NCI-H1694 (cell line): ENCODE measurements around the gene TBC1D16.

Experiments
- DNase-seq: peaks from one replicate; lab custom pipeline; 2025; lab: John Stamatoyannopoulos, UW

TBC1D16 gene

DNA sequence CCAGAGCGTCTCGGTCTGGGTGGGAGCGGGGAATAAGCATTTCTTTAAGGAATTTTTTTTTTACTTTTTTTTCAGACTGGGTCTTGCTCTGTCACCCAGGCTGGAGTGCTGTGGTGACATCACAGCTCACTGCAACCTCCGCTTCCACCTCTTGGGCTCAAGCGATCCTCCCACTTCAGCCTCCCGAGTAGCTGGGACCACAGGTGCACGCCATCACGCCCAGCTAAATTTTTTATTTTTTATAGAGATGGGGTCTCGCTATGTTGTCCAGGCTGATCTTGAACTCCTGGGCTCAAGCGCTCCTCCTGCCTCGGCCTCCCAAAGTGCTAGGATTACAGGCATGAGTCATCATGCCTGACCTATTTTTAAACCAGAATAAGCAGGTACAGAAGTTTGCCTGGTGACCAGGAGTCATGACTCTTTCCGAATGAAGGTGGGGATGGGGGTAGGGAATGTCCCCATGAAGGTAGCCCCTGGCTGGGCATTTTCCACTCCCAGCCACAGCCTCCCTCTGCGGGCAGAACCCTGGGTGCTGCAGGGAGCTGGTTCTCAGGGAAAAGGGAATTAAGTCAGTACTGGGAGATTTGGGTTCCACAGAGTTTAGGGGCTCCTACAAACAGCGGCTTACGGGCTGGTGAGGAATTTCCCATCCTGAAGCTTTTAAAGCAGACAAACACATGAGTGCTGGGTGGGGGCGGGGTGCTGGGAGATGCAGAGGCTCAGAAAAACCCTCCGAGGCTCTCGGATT lies 48.3 kb downstream of the TBC1D16 start:
- DNase-seq: no peak

DNA sequence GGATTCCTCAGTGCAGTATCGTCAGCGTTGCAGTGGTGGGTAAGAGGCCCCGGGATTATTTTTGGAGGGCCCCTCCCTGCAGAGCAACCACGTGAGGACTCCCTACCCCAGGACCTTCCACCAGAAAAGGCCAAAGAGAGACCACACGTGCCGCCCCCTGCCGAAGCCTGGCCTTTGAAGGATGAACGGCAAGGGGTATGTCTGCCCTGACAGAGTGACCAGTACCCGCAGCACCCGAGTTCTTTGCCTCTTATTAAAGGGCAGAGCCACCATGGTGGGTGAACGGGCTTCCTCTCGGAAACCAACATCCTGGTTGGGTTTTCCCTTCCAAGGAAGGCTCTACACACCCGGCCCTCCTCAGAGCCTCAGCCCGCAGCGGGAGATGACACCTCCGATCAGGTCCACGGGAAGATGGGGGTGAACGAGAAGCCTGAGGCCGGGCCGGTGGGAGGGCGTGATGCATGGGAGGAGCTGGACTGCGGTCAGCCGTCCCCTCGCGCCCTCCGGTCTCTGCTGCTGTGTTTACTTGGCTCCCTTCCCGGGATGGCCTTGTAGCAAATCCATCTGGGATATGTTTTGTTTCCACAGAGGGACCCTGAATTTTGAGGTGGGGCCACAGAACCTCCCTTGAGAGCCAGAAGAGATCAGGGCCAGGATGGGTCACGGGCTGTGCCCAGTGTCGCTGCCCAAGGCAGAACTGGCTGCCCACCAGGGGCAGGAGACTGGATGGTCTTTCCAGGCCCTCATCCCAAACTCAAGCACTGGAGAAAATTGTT lies 49.1 kb downstream of the TBC1D16 start:
- DNase-seq: no peak

DNA sequence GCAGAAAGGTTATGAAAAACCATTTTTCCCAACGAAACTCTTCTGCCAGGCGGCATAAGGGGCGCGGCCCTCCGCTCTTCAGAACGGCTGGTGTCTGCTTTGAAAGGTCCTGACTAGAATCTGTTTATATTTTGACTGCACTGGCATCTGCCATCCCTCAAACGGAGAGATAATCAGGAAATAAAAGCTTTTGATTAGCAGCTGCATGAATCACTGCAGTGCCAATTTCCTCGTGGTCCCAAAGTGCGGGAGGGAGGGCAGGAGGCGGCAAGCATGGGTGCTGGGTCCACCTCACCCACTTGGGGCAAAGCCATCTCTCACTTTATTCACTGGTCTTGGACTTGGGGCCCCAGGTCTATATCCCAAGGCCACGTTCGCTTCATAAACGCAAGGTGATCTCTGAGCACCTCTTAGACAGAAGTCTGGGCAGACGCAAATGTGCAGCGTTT lies 49.7 kb downstream of the TBC1D16 start:
- peak; percentile 76 for DNase-seq

DNA sequence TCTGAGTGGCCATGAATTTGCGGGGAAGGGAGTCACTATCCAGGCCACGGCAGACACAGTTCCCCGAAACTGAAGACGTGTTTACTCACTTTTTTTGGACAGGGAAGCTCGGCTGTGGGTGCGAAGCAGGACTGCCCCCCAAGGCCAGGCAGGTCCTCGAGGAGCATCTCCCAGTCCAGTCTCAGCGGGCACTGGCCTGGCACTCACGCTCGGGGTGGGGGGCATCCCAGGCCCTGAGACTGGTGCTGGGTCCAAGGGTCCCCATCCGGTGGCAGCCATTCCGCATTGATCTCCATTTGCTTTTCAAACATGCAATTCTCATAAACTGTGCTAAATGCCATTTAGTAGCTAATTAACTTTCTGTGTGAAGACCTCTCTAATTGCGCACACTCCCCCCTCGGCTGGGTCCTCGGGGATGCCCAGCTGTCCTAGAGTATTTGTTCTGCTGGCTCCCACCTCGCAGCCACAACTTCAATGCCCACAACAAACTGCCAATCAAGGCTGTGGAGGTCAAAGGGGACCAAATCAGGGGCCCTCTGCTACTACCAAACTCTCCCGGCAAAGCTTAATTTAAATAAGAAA lies 50.2 kb downstream of the TBC1D16 start:
- no peak for DNase-seq

DNA sequence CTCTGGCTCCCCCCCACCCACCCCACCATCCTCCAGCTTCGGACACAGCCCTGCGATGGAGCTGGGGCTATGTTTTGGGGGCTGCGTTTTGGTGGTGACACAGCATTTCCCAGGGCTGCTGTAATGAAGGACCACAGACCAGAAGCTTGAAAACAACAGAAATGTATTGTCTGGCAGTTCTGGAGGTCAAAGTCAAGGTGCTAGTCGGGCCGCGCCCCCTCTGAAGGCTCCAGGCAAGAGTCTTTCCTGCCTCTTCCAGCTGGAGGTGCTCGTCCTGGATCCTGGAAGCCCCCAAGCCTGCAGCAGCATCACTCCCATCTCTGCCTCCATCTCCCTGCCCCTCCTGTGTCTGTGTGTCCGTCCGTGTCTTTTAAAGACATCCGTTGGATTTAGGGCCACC lies 50.8 kb downstream of the TBC1D16 start:
- no peak for DNase-seq

DNA sequence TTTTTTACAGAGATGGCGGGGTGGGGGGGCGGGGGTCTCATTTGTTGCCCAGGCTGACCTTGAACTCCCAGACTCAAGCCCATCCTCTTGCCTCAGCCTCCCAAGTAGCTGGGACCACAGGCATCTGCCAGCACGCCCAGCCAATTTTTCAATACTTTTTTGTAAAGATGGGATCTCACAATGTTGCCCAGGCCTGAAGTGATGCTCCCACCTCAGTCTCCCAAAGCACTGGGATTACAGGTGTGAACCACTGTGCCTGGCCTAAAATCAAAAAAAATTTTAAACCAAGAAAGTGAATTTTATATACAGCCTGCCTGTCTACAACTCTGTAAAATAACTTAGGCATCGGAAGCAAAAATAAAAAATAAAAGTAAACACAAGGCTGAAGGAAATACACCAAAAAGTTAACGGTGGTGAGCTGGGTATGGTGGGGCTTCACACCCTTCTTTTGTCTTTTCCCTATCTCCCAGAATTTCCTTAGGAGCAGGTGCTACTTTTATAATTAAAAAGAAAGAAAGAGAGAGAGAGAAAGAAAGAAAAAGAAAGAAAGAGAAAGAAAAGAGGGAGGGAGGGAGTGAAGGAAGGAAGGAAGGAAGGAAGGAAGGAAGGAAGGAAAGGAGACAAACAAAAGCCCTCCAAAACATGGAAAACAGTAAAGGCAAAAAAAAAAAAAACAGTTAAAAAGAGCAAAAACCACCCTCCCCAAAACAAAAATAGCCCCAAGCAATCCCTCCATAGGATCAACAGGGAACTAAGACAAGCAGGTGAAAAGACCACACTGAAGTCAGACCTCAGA lies 51.4 kb downstream of the TBC1D16 start:
- DNase-seq: no peak

DNA sequence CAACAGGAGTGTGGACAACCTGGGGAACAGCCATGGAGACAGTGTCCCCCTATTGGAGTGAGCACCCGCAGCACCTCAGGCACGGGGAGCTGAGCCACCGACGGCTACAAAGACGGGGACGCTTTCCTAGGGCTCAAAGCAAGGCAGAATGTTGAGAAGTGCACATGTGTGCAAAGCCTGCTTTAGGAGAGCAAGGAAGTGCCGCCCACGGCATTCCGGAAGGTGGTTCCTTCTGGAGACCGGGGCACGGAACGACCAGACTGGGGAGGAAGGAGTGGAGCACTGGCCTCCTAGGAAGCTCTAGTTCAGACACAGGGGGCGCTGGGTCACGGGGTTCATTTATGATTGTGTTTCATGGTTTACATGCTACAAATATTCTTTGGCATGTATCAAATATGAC lies 52.2 kb downstream of the TBC1D16 start:
- no peak for DNase-seq

DNA sequence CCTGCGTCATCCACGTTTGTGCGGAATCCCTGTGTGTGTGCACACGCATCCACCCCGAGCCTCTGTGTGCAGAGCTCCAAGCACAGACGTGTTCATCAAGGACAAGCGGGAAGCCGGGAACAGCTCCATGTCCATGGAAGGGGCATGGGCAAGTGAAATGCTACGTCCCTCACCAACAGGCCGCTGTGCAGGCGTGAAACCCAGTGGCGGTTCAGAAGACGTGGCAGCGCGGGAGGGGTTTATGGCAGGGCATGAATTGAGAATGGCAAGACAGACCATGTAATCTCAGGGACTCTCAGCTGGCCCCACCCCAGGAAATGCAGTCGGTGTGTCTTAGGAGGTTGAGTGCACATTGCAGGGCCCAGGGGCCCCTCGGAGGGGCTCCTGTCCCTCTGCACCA lies 52.7 kb downstream of the TBC1D16 start:
- no peak for DNase-seq

DNA sequence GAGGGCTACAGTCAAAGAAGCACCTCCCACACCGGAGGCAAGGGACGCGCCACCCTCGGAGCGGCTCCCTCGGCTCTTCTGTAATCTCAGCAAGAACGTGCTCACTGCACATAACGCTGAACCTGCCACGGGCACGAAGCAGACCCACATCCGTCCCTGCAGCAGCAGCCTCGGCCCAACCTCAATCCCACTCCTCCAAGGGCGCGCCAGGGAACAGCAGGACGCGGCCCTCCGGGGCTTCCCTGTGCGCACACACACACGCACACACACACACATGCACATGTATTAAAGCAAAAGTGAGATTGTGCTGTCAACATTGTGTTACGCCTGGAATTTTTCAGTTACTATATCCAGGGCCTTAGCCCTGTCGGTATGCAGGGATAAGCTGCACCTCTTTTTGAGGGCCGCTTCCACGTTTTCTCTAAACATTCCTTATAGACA lies 54.0 kb downstream of the TBC1D16 start:
- no peak for DNase-seq

DNA sequence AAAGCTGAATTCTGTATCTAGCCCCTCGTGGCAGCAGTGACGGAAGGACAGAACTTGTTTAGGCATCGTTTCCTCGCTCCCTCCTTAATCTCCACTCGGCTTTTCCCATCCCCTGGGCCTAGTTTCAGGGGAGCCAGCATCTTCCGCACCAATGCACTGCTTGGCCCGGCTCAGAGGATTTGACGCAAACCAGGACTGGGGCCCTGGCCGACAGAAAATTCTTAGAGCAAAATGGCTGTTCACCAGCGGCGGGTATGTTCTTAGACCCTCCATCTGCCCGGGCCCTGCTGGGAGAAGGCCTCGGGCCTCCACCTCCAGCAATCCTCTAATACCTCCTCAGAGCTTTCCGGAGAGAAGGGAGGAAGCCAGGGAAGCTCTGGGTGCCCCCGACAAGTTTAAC lies 54.6 kb downstream of the TBC1D16 start:
- DNase-seq: no peak

DNA sequence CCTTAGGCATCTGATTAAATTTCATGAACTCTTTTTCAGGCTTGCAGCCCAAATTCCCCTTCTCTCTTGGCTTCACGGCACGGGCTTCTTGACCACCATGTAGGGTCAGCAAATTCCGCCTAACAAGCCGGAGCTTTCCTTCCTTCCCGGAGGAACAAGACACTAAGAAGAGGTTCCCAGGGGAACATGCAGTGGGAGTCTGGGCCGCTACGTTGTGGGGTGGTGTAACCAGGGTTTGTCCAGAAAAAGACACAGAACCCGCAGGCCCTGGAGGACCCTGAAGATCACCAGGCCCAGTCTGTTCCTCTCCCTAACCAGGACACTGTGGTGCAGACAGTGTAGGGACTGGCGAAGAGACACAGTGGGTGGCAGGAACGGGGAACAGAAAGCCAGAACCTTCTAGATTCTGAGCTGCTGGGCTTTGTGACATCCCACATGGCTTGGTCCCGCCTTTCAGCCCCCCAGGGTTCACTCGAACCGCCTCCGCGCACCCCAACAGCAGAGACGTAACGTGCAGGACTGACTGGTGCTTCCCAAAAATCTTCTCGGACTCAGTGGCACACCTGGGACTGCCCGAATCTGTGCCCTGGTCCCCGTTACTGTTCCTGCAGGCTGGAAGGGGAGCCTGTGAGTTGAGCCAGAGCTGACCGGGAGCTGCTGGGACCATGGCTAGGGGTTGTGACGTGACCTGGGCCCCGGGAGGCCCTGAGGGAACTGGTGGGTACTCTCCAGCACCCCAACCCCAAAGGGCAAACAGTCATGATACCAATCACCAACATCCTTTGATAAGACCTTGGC lies 55.2 kb downstream of the TBC1D16 start:
- DNase-seq: no peak

DNA sequence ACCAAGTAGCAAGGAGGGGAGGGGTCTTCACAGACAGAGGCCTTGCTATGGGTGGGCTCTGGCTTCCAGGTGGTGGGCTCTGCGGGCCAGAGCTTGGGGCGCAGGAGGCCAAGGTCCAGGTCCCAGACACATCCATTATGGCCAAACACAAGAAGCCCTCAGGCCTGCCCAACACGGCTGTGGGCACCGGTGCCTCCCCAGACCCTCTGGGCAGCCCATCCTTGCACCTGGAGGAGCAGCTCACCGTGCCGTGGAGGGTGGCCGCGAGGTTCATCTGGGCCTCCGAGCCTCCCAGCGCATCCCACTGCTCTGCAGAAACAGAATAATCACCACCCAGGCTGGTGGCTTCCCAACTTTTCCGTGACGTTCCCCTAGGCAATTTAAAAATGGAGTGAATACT lies 55.9 kb downstream of the TBC1D16 start:
- no peak for DNase-seq

DNA sequence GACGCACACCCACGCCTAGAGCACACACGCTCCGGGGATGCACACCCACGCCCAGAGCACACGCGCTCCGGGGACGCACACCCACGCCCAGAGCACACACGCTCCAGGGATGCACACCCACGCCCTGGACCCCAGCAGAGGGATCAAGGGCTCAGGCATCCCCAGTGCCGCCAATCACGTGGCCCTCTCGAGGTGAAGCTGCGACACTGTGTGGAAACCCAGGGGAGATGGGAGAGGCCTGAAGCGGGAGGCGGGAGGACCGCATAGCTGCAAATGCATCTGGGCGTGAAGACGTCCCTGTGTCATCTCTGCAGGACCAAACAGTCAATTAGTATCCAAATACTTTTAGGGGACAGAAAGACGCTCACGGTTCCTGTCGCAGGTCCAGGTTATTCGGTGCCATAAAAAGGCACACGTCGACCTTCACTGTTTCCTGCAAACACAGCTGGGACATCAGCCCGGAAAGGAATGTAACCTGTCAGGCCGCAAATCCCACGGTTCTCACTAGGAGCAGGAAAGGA lies 56.4 kb downstream of the TBC1D16 start:
- DNase-seq: no peak

DNA sequence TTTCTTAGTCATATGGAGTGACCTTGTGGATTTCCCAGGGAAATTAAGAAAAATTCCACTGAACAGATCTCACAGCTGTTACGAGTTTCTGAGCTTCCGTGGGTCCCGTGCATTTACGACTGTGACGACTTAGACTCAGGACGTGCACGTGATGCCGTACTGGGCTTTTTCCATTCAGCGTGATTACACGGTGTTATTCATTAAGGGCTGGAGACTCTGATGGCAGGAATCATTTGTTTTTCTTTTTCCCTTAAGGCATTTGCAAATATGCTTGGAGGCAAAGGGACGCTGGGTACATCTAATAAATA lies 57.2 kb downstream of the TBC1D16 start:
- no peak for DNase-seq

DNA sequence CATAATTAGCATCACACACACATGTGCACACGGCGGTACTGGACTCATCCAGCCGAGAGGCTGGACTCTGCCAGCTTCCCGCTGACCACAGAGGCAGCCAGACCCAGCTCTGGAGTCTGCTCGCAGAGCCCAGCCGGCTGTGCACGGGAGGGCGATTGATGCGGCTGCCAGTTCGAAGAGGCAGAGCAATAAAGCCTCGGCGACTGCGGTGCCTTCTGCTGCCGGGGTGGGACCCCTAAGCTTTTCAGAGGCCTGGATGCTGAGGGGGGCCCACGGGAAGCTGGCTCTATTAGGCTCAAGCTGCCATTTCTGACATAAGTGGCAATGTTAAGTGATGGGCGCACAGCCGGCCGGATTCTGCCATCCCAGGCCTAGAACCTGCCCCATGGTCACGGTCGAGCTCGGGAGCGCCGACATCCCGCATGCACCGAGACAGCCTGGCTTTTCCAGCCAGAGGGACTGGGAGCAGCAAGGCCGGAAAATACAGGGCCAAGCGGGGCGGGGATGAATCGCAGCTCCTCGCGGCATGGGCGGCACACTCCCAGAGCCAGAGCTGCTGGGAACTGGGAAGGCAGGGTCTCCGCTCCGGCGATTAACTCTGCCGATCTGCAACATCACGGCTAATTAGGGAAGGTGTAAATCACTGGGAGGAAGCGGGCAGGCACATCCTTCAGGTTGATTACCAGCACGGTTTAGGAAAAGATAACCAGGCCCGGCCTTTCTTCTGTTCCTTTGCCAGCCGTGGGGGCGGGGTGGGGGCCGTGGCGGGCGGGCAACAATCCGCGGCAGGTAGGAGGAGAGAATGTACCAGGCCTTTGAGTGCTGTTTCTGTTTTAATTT lies 57.7 kb downstream of the TBC1D16 start:
- no peak for DNase-seq

DNA sequence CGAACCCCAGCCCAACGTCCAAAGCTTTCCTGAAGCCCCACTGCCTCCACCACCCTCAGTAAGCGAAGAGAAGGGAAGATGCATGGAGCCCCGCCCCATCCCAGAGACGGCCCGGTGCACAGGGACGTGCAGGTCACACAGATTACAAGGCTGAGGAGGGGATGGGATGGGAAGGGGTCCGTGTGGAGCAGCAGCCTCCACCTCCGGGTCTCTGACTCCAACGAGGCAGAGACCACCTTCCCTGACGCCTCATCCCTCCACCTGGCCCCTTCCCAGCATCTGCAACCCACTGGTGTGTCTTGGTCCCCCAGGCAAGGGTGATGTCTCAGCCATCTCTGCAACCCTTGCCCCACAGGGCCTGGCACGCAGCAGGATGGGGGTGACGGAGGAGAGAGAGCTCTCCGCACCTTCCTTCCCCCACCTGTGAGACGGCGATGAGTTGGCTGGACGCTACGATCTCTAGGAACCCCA lies 58.5 kb downstream of the TBC1D16 start:
- DNase-seq: no peak

DNA sequence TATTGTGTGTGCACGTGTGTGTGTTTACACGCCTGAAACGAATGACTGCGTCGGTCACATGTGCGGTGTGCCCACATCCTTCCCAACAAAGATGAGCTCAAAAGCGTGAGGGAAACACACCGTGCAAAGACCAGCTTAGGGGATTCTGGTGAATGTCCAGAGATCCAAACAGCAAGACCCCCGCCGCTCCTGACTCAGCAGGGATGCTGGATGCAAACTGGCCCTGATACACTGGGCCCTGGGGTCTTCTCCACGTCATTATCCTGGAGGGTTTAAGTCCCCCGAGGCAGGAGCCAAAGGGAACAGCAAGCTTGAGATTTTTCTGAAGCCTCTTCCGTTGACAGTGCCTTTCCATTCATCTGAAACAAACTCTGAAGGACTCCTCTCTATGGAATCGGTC lies 59.2 kb downstream of the TBC1D16 start:
- DNase-seq: no peak

DNA sequence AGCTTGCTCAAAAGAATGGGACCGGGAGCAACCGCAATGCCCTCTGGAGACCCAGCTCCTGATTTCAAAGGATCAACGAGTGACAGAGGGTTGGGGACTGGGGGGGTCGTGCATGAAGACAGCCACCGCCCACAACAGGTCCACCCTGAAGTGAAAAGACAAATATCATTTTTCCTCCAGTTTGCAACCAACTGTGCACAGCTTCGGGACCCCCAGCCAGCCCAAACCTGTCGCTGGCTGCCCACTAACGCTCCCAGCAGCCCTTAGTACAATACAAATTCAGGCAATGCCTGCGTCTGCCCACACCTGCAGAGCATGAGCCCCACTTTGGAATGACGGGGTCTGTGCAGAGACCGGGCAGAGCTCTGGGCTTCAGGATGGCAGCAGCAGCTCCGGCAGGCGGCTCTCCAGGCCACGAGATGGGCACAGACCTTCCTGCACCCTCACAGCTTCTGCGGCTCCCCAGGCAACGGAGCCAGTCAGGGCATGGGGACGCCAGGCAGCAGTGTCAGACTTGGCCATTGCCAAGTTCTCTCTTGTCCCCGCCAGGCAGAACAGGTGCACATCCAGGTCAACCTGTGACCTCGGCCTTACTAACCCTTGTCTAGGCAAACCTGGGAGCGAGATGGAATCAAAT lies 60.1 kb downstream of the TBC1D16 start:
- no peak for DNase-seq

DNA sequence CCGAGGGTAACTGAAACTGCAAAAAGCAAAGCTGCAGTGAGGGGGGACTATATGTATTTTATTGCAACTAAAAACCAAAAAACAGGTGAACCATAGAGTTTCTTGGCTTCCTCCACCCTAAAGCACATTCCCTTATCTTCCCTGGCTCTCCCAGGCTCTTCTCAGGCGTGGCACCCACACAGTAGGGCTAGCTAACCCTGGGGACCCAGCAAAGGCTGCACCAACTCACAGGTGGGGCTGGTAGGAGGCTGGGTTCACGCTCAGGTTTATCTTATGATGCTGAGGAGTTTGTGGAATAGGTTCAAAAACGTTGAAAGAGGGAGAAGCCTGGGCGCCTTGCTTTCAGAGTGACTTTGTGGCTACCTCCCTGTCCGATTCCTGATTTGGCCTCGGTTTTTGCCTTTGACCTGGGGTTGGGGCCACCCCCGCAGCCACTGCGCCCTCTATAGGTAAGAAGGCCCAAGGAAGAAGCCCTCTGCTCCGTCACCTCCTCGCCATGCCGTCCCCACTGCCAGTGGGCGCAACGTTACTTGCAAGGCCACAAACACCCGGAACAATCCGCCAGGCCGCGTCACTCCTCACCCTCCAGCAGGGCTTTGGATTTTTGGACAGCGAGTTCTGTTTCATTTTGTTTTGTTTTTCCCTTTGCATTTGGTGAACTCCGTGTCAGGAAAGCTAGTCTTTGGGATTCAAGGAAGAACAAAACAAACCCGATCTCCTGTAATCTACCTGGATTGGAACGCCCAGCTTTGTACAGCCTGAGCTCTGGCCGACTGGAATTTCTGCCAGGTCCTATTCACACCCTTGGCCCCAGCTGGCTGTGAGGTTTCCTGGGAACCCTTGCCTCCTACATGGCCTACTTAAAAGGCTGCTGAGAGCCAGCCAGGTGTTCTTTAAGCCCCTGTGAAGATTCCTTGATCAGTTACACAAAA lies 60.8 kb downstream of the TBC1D16 start:
- no peak for DNase-seq
